ENCODE results near the gene MIX23. TPM values are rescaled to one million over a fixed set of nuclear protein-coding genes. Genes with fewer than 3 reads are reported as not detected.

Gene MIX23
- total RNA-seq, 2 experiments from 2014 or later = 29.4 to 43.1 TPM

DNA sequence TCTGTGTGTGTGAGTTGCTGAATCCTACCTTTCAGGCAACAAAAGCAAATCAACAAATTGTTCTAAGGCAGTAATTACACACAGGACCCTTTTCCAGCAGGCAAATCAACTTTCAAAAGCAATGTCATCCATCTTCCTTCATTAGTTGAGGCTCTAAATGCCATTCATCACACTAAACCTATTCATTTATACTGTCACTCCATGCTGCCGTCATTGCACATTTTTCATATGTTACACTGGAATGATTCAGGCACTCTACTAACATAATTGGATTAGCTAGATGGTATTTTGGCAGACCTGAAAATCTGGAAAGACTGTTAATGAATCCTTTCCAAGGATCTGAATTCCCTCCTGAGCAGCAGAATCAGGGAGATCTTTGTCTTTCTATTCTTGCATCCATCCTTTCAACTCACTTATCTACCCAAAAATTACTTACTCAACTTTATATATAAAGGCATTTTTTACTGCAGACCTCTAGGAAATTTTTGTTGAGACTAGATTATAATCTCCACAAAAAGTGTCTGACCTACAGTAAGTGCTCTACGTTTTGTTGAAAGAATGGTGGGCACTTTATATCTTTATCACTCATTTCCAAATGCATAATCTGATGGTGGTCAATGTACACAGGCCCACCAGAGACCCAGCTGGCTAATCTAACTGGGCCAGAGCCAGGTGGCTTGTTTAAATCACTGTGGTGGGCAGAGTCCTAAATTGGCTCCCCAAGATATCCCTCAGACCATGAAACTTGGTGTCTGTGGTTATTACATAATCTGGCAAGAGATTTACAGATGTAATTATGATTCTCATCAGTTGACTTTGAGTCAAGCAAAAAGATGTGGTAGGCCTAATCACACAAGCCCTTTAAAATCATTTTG, 25.0 kb downstream of the MIX23 start:
- ChIA-PET CTCF (interaction anchor here (0.5 kb wide), 1 partner anchor 152 kb away, joined by 3 read pairs; no protein-coding TSS in a partner anchor), POLR2A (no interaction called here)
- peaks cover 15% of the 10 kb centered on the region for H3K36me3 Mint-ChIP-seq (ENCODE audit: low read depth)
- peaks cover 6% of the 10 kb centered on the region for H3K4me1 Mint-ChIP-seq
- no peak for DNase-seq
- H3K9me3 Mint-ChIP-seq = no peaks in the 10 kb centered on the region
- H3K27ac Mint-ChIP-seq = no peak overlapping the region
- no peak overlapping the region for H3K4me3 Mint-ChIP-seq
- H3K27me3 Mint-ChIP-seq = no peaks in the 10 kb centered on the region

DNA sequence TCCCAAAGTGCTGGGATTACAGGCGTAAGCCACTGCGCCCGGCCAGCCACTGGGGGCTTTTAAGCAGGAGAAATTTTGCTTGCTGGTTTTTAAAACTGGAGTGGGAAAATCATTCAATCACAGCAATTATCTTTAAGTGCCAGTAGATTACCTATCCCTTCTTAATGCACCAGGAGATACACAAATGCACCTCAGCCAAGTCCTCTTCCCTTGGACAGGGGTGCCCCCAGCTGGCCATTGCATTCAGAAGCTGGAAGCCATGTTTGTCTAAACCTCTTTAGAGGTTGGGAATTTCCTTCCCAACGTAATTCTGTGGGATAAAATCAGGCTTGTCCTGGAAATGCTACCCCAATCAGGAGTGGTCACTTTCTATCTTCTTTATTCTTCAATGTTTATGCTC, 26.6 kb downstream of the MIX23 start:
- ChIA-PET POLR2A (no interaction called here), CTCF (interaction anchor here (0.6 to 1.3 kb wide), 2 partner anchors 10 to 797 kb away, joined by 3 read pairs; no protein-coding TSS in a partner anchor)
- Mint-ChIP-seq H3K36me3 (ENCODE audit: low read depth) (peaks cover 13% of the 10 kb centered on the region), H3K9me3 (no peaks in the 10 kb centered on the region), H3K27ac (no peak overlapping the region), H3K4me1 (peaks cover 6% of the 10 kb centered on the region), H3K4me3 (no peak overlapping the region), H3K27me3 (no peaks in the 10 kb centered on the region)
- peak; percentile 39 for DNase-seq

DNA sequence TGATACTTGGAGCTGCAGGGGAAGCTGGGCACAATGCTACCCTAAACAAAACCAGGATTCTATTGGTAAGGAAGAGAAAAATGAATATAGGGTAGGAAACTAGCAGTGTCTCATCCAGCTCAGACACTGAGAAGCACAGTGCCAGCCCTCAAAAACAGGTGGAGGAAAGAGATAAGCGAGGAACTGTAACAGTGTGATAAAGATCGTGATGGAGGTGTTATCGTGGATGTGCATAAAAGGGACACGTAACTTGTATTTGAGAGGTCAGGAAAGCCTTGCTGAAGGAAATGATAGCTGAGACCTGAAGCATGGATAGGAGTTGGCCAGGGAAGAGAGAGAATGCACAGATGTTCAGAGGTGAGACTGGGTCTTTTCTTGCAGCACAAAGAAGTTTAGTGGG, 27.4 kb downstream of the MIX23 start:
- peaks cover 6% of the 10 kb centered on the region for H3K4me1 Mint-ChIP-seq
- peaks cover 13% of the 10 kb centered on the region for H3K36me3 Mint-ChIP-seq (ENCODE audit: low read depth)
- ChIA-PET CTCF (interaction anchor here (0.5 kb wide), 1 partner anchor 791 kb away, joined by 3 read pairs; no protein-coding TSS in a partner anchor), POLR2A (no interaction called here)
- H3K9me3 Mint-ChIP-seq = no peaks in the 10 kb centered on the region
- no peak for DNase-seq
- no peak overlapping the region for H3K4me3 Mint-ChIP-seq
- H3K27me3 Mint-ChIP-seq = no peaks in the 10 kb centered on the region
- H3K27ac Mint-ChIP-seq = no peak overlapping the region

DNA sequence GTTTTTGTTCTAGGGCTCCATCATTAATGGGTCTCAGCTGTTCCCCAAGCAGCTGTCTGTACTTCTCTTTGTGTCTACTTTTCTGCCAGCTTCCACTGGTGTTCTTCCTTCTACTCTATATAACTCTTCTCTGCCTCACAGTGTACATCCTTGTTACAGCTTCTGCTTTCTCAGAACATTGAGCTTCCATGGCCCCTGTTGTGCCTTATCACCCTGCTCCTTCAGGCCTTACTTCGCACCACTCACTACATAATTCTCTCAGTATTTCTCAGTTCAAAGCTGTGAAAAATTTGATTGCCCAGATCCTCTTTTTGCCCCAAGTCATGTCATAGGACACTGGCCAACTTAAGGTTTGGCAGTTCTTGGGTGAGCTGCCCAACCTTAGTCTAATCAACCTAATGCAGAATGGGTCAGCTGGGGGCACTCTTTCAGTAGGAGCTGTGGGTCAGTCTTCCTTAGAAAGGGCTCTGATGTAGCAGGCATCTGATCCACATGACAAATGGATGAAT, 29.1 kb downstream of the MIX23 start:
- DNase-seq = no peak
- Mint-ChIP-seq H3K36me3 (ENCODE audit: low read depth) (peaks cover 7% of the 10 kb centered on the region), H3K27me3 (no peaks in the 10 kb centered on the region), H3K27ac (no peak overlapping the region), H3K4me3 (no peak overlapping the region), H3K9me3 (no peaks in the 10 kb centered on the region), H3K4me1 (peaks cover 6% of the 10 kb centered on the region)
- ChIA-PET CTCF (interaction anchor here (0.5 to 1.5 kb wide), 4 partner anchors 29 to 628 kb away, joined by 3 to 4 read pairs (median 3); partner anchors contain the start of gene MIX23), POLR2A (no interaction called here)

DNA sequence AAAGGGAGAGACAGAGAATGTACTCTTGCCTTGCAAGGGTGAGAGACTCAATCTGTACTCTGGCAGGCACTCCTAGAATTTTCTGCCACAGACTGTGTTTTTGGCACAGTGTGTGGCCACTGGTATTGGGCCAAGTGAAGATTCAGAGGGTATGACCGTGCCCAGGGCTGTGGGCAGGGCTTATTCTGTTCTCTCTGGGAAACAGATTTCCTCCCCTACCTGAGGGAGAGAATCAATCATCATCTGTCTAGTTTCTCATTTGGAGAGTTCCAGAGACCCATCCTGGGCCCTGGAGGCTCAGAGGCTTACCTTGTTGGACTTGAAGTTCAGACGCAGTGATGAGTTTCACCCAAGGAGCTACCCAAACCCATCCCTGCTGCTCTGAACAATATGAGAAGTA, 29.8 kb downstream of the MIX23 start:
- POLR2A ChIA-PET = no interaction called here
- Mint-ChIP-seq H3K36me3 (ENCODE audit: low read depth) (no peaks in the 10 kb centered on the region), H3K27ac (no peak overlapping the region), H3K4me3 (no peak overlapping the region), H3K9me3 (no peaks in the 10 kb centered on the region), H3K4me1 (no peaks in the 10 kb centered on the region), H3K27me3 (no peaks in the 10 kb centered on the region)
- DNase-seq = no peak
- CTCF ChIA-PET = interaction anchor here (1.0 kb wide), 2 partner anchors 14 to 88 kb away, joined by 3 read pairs; no protein-coding TSS in a partner anchor

DNA sequence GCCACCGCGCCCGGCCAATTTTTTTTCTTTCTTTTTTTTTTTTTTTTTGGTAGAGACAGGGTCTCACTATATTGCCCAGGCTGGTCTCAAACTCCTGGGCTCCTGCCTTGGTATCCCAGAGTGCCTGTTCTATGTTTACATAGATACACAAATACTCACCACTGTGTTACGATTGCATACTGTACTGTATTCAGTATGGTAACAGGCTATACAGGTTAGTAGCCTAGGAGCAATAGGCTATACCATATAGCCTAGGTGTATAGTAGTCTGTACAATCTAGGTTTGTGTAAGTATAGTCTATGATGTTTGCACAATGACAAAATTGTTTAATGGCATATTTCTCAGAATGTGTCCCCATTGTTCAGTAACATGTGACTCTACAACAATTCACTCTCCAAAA, 31.4 kb downstream of the MIX23 start:
- CTCF ChIA-PET = no interaction called here
- DNase-seq = no peak

DNA sequence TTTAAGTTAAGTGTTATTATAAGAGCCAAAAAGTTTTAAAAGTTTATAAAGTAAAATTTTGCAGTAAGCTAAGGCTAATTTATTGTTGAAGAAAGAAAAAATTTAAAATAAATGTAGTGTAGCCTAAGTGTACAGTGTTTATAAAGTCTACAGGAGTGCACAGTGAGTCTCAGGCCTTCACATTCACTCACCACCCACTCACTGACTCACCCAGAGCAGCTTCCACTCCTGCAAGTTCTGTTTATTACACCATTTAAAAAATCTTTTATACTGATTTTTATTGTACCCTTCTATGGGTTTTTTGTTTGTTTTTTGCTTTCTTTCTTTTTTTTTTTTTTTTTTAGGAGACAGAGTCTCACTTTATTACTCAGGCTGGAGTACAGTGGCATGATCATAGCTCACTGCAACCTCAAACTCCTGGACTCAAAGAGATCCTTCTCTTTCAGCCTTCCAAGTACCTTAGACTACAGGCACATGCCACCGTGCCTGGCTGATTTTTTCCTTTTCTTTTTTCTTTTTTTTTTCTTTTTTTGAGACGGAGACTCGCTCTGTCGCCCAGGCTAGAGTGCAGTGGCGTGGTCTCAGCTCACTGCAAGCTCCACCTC, 32.1 kb downstream of the MIX23 start:
- no peak for DNase-seq
- Mint-ChIP-seq H3K36me3 (ENCODE audit: low read depth) (no peaks in the 10 kb centered on the region), H3K4me1 (no peaks in the 10 kb centered on the region), H3K9me3 (no peaks in the 10 kb centered on the region), H3K4me3 (no peak overlapping the region), H3K27me3 (no peaks in the 10 kb centered on the region), H3K27ac (no peak overlapping the region)
- CTCF ChIA-PET = interaction anchor here (0.6 to 1.5 kb wide), 3 partner anchors 12 to 765 kb away, joined by 3 to 7 read pairs (median 3); no protein-coding TSS in a partner anchor
- POLR2A ChIA-PET = no interaction called here

More for the DNA sequence above, 31.4 kb downstream of the MIX23 start:
- H3K27me3 Mint-ChIP-seq = no peaks in the 10 kb centered on the region
- H3K4me1 Mint-ChIP-seq = no peaks in the 10 kb centered on the region
- POLR2A ChIA-PET = no interaction called here
- no peak overlapping the region for H3K4me3 Mint-ChIP-seq
- no peaks in the 10 kb centered on the region for H3K36me3 Mint-ChIP-seq (ENCODE audit: low read depth)
- no peaks in the 10 kb centered on the region for H3K9me3 Mint-ChIP-seq
- no peak overlapping the region for H3K27ac Mint-ChIP-seq

DNA sequence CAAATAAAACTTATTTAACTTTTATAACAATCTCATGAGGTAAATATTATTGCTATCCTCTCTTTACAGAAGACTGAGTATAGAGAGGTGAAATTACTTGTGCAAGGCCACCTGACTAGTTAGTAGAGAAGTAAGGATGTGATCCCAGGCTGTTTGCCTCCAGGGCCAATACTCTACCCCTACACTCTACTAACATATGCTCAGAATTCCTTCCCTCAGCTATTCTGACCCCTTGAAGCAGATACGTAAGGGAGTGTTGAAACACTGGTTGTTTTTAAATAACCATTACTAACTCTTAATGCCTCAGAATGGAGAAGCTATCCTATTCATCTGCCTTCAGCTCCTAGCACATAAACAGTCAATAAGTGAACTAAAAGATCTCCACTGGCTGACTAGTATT, 33.9 kb downstream of the MIX23 start:
- POLR2A ChIA-PET = interaction anchor here (0.6 kb wide), 1 partner anchor 782 kb away, joined by 4 read pairs; no protein-coding TSS in a partner anchor
- H3K36me3 Mint-ChIP-seq (ENCODE audit: low read depth) = no peaks in the 10 kb centered on the region
- DNase-seq = no peak

DNA sequence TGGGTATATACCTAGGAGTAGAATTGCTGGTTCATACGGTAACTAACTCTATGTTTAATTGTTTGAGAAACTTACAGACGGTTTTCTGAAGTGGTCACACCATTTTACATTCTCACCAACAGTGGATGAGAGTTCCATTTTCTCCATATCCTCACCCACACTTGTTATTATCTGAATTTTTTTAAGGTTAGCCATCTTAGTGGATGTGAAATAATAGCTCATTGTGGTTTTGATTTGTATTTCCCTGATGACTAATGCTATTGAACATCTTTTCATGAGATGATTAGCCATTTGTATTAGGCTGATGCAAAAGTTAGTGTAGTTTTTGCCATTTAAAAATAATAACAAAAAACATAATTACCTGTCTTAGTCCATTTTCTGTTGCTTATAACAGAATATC, 39.4 kb downstream of the MIX23 start:
- Mint-ChIP-seq H3K4me3 (no peak overlapping the region), H3K9me3 (no peaks in the 10 kb centered on the region), H3K36me3 (ENCODE audit: low read depth) (no peaks in the 10 kb centered on the region), H3K27ac (no peak overlapping the region), H3K4me1 (no peaks in the 10 kb centered on the region), H3K27me3 (peaks cover 6% of the 10 kb centered on the region)
- DNase-seq = no peak
- POLR2A ChIA-PET = no interaction called here
- CTCF ChIA-PET = no interaction called here

More for the DNA sequence above, 33.9 kb downstream of the MIX23 start:
- CTCF ChIA-PET = interaction anchor here (0.5 to 1.3 kb wide), 6 partner anchors 10 to 802 kb away, joined by 3 to 12 read pairs (median 3); no protein-coding TSS in a partner anchor
- no peaks in the 10 kb centered on the region for H3K4me1 Mint-ChIP-seq
- H3K9me3 Mint-ChIP-seq = no peaks in the 10 kb centered on the region
- no peaks in the 10 kb centered on the region for H3K27me3 Mint-ChIP-seq
- no peak overlapping the region for H3K27ac Mint-ChIP-seq
- H3K4me3 Mint-ChIP-seq = no peak overlapping the region

DNA sequence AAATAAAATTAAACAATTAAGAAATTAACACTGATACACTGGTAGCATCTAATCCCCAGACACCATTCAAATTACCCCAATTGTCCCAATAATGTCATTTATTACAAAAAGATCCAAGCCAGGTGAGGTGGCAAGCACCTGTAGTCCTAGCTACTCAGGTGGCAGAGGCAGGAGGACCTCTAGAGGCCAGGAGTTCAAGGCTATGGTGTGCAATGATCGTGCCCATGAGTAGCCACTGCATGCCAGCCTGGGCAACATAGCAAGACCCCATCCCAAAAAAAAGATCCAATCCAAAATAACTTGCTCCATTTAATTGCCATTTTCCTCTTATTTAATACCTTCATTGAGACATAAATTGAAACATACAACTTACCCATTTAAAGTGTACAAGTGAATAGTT, 40.2 kb downstream of the MIX23 start:
- DNase-seq = no peak
- no peaks in the 10 kb centered on the region for H3K4me1 Mint-ChIP-seq
- POLR2A ChIA-PET = no interaction called here
- H3K9me3 Mint-ChIP-seq = no peaks in the 10 kb centered on the region
- CTCF ChIA-PET = no interaction called here
- H3K27me3 Mint-ChIP-seq = peaks cover 8% of the 10 kb centered on the region
- H3K36me3 Mint-ChIP-seq (ENCODE audit: low read depth) = no peaks in the 10 kb centered on the region
- no peak overlapping the region for H3K27ac Mint-ChIP-seq
- H3K4me3 Mint-ChIP-seq = no peak overlapping the region

DNA sequence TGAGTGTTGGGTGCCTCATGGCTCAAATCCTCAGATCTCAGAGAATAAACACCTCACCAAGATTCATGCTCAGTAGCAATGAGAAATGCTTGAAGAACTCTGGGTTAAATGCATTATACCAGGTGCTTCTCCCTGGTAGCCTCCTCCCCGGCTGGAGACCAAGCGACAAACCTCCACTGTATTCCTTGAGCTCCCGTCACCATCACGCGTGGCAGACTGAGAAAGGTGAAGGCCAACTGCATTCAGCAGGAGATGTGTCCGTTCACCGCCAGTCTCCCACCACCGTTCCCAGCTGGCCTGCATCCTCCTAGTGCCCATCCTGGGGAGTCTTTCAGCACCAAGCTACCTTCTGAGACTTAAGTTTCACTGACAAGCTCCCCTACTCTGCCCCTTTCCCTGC, 50.5 kb downstream of the MIX23 start:
- Mint-ChIP-seq H3K36me3 (ENCODE audit: low read depth) (no peaks in the 10 kb centered on the region), H3K9me3 (no peaks in the 10 kb centered on the region), H3K27ac (no peak overlapping the region), H3K27me3 (peaks cover 30% of the 10 kb centered on the region), H3K4me1 (no peaks in the 10 kb centered on the region), H3K4me3 (no peak overlapping the region)
- ChIA-PET CTCF (interaction anchor here (2.2 kb wide), 1 partner anchor 33 kb away, joined by 5 read pairs; no protein-coding TSS in a partner anchor), POLR2A (no interaction called here)
- DNase-seq = no peak

DNA sequence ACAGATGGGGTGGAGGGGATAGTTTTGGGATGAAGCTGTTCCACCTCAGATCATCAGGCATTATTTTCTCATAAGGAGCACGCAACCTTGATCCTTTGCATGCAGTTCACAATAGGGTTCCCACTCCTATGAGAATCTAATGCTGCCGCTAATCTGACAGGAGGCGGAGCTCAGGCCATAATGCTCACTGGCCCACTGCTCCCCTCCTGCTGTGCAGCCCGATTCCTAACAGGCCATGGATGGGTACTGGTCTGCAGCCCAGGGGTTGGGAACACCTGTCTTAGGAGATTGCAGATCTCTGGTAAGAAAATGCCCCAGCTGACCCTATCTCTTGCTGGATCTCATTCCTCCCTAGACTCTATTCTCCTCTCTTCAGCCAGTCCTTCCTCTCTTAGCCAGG, 51.1 kb downstream of the MIX23 start:
- Mint-ChIP-seq H3K4me3 (no peak overlapping the region), H3K9me3 (no peaks in the 10 kb centered on the region), H3K4me1 (no peaks in the 10 kb centered on the region), H3K27ac (no peak overlapping the region), H3K36me3 (ENCODE audit: low read depth) (no peaks in the 10 kb centered on the region), H3K27me3 (peaks cover 30% of the 10 kb centered on the region)
- DNase-seq = no peak
- ChIA-PET POLR2A (no interaction called here), CTCF (interaction anchor here (2.2 kb wide), 1 partner anchor 34 kb away, joined by 5 read pairs; no protein-coding TSS in a partner anchor)

DNA sequence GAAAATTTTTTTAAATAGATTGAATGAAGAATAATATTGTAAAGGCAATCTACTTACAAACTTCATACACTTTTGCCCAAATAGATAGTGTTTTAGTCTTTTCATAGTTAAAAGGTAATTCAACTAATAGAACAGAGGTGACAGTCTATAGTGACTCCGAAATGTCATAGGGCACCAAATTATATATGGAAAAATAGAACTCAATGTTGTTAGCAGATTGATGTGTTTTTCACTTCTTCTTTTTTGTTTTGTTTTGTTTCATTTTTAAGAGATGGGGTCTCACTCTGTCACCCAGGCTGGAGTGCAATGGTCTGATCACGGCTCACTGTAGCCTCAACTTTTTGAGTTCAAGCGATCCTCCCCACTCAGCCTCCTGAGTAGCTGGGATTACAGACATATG, 57.3 kb downstream of the MIX23 start:
- Mint-ChIP-seq H3K4me1 (peaks cover 21% of the 10 kb centered on the region), H3K9me3 (peaks cover 2% of the 10 kb centered on the region), H3K36me3 (ENCODE audit: low read depth) (peaks cover 2% of the 10 kb centered on the region), H3K27ac (no peak overlapping the region), H3K27me3 (peaks cover 6% of the 10 kb centered on the region), H3K4me3 (no peak overlapping the region)
- DNase-seq = no peak
- ChIA-PET CTCF (interaction anchor here (0.8 to 0.9 kb wide), 2 partner anchors 18 to 40 kb away, joined by 3 read pairs; no protein-coding TSS in a partner anchor), POLR2A (no interaction called here)
